Muscle of back (tissue), 13 donors: ENCODE data around the gene KNCN. TPM values are rescaled to one million over a fixed set of nuclear protein-coding genes. Genes with fewer than 3 reads are reported as not detected.
A peak's percentile ranks its signal among the peaks of the same experiment; 100 is the strongest.

Source experiments
- DNase-seq, 3 donors: peaks; one replicate each; pipeline versions ENCODE4 v3.0.0 to v3.0.0-alpha.2; 2013
- long read RNA-seq, 9 donors: transcript quantifications; one replicate each; lab custom pipeline, GENCODE V29; 2026
- polyA plus RNA-seq, 10 donors: library from polyadenylated mRNA; unstranded; fragments of 120-200 nt; gene quantifications; one replicate each; pipeline ENCODE4 v1.2.1, GENCODE V29; 2013; ENCODE audit not compliant: insufficient read length in 10 of 10

KNCN gene
- not detected for polyA plus RNA-seq
- long read RNA-seq, donor 1 = 0 reads
- long read RNA-seq, donor 2 = 0 reads
- long read RNA-seq, donor 3 = 0 reads
- long read RNA-seq, donor 4 = 0 reads
- long read RNA-seq, donor 5 = 0 reads
- long read RNA-seq, donor 6 = 0 reads
- long read RNA-seq, donor 7 = 0 reads
- long read RNA-seq, donor 8 = 0 reads
- long read RNA-seq, donor 9 = 0 reads

DNA sequence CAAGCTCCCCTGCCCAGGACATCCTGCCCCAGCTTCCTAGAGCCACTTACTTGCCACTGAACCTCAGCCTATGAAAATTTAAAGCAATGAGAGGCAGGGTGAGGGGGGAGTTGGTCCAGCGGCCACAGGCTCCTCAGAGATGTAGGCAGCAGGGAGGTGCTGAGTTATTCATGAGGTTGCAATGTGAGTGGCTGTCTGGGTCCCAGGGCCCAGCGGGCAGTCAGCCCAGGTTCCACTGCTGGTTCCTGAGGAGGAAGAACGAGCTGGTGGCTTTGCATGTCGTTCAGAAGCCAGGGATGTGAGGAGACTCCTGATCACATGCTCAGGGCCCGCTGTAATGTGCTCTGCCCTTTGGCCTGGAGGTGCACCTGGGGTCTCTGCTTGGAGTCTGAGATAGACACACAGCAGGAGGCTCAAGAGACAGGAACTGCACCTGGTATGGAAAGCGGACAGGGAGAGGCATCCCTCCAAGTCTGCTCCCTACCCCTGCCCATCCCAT is at the start of gene KNCN:
Gene KNCN (minus strand): TSS at position 51 of the 499 bp plus-strand sequence. CDS start 432 bp downstream, outside the sequence.
- DNase-seq = no peak

DNA sequence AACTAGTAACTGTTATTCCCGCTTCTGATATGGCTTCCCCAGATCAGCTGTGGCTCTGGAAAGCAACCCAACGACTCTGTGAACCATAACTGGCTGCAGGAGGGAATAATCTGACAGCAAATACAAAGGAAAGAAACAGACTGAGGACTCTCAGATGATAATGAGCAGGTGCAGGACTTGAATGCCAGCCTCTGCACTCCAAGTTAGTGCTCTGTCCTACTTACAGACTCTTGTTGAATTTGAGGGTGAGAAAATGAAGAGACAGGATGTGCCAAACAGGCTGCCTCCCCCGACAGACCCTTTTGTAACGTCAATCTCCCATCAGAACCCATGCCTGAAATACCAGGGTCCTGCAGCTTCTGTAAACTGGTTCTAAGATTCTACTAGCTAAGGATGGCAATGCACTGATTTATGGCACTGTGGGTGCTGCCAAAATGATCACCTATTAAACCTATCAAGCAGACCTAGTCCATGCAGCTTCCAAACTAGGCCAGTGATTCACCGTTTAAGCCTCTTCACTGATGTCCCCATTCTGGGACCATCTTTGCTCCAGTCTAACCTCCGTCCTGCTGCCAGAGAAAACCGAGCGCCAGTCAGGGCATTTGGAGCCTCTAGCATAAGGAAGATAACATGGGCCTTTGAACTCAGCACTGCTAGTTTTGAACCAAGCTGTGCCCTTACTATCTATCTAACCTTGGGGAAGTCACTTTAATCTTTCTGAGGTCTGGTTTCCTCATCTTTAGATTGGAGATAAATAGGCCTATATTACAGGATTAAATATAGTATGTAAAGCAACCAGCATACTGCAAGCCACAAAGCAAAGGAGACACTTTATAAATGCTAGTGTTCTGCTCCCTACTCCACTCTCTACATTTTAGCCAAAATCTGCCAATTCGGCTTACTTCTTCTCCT is 47.9 kb upstream of the KNCN start:
- no peak for DNase-seq

GRCh38 chr1:46596846-46597245 is 45.4 kb upstream of the KNCN start:
- no peak for DNase-seq

GRCh38 chr1:46596036-46596435 is 44.6 kb upstream of the KNCN start:
- no peak for DNase-seq

DNA sequence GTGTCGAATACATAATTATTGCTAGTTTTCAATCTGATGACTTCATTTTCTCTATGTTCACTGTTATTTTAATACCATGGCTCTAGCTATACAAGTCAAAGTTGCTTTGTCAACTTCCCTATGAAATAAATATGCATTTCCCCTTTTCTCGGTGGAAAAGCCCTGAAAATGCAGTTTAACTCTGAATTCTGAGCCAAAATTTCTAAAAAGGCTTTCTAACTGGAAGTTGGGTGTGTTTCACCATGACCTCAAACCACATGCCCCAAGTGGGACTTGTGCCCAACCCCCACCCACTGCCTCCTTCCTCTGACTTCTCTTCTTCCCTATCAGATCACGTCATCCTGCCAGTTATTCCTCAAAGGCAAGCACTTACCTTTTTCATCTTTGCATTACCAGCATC is 43.7 kb upstream of the KNCN start:
- peak in 2 of 3 donors; percentile 47 to 65 for DNase-seq

GRCh38 chr1:46594063-46594462 is 42.6 kb upstream of the KNCN start:
- DNase-seq = no peak

GRCh38 chr1:46592823-46593222 is 41.4 kb upstream of the KNCN start:
- no peak for DNase-seq

- DNase-seq = no peak
Measured at GRCh38 chr1:46589529-46589928, 38.1 kb upstream of the KNCN start.

- DNase-seq = peak in 1 of 3 donors; percentile 47
Measured at GRCh38 chr1:46587069-46587468, 35.6 kb upstream of the KNCN start.

DNA sequence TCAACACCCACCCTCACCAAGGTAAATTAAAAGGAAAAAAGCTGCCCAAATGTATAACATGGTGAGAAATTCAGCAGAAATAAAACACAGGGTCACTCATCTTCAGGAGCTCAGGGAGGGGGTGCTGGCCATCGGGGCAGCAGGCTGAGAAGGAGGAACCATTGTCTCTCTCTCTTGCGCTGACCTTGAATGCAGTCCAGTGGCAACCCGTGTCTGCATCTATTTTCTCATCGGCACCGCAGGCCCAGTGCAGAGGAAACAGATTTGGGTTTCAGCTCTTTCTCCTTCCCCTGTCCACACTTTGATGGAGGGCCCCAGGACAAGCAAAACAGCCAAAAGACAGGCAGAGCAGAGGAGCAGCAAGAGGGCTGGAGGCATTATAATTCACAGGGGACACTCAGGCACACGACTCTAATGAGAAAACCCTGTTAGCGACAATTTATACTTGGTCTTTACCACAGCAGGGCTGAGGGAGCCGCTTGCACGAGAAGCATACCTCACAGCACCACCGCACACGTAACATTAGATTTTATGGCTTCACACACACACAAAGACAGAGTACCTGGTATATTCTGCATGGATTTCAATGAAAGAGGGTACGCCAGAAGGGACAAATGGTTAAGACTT is 34.0 kb upstream of the KNCN start:
- DNase-seq = no peak

DNA sequence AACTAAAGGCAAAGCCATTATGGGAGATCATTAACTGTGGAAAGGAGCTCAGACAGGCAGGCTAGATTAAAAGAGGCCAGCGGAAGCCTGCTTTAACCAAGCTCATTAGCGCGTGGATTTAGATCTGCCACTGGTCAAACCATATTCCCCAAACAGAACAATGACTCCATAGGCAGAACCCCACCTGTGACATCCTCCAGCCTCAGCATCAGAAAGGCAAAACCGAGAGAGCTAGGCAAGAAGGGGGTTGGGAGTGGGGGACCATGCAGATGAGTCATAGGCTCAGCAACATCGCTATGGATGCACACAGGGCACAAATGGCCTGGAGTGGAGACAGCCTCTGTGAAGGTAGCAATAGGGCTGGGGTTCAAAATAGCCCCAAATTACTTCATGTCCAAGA is 32.0 kb upstream of the KNCN start:
- no peak for DNase-seq

- DNase-seq = no peak
Measured at GRCh38 chr1:46582972-46583371, 31.5 kb upstream of the KNCN start.

GRCh38 chr1:46581681-46582455 is 30.4 kb upstream of the KNCN start:
- no peak for DNase-seq

DNA sequence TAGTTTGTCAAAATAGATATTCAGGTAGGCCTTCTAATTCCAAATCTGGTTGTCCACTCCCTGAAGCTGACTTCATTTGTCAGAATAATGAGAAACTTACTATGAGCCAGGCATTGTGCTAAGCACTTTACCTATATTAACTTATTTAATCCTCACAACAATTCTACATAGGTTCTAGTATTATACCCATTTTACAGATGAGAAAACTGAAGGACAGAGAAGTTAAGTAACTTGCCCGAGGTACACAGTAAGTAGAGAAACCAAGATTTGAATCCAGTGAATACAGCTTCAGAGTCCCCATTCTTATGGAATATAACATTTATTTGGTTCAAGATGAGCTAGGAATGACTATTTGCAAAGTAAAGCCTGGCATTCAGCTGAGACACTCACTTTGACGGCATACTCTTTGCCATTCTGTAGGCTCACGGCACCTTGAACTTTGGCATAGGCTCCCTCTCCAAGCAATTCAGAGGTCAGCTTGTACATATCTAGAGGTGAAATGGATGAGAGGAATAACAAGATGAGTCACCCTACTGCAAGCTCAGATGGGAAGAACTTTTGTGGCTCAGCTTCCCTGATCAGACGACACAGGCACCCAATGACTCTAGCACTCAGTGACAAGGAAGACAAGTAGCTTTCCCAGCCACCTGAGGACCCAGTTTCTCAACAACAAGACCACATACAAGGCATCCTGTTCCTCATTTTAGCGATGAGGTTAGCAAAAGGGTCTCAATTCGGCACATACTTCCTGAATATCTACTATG is 28.9 kb upstream of the KNCN start:
- no peak for DNase-seq

DNA sequence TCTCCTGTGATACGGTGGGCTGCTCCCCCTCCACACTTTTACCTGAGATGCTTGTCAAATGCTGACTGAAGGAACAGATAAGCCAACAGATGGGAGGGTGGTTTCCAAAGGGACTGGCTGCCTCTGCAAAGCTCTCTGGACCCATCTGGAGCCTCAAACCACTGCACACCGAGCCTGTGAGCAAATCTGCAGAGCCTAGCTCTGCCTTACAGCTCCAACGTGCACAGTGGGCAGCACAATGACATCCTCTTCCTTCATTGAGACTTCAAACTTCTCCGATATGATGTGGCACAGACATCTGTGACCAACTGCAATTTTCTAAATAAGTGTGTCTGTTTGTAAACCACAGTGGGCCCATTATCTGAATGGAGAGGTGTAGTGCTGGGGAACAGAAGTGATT is 26.2 kb upstream of the KNCN start:
- DNase-seq = no peak

GRCh38 chr1:46576596-46576995 is 25.1 kb upstream of the KNCN start:
- no peak for DNase-seq

DNA sequence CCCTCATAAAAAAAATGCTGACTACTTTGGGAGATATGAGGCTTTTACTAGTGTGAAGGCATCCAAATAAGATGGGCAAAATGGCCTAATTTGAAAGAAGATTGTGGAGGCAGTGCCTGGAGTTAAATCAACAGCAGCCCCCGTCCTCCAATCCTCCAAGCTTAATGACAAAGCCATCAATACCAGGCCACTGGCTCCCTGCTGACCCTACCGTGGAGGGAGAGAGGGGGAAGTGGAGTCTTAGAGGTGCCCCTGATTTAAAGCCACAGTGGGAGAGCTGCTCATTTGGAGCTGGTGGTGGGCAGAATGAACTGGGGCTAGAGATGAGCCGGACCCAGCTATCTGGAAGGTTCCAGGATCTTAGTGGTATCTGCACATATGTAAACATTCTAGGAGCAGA is 24.3 kb upstream of the KNCN start:
- no peak for DNase-seq

DNA sequence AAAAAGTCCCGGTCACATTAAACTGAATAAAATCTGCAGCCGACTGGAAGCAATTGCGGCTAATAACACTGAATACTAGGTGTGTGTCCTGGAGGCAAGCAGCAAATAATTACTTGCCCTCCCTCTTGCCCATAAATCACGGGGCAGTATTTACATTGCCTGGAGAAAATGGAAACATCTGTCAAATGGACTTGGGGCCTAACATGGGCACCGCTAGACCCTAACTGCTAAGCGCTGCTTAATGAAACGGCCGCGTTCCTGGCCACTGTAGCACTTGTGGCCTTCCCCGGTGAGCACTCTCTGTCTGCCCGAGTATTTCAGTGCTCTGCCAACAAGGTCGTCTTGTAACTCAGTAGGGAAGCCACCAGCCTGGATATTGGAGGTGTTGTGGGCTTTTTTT is 23.9 kb upstream of the KNCN start:
- no peak for DNase-seq

- no peak for DNase-seq
Measured at GRCh38 chr1:46571691-46572225, 20.3 kb upstream of the KNCN start.

DNA sequence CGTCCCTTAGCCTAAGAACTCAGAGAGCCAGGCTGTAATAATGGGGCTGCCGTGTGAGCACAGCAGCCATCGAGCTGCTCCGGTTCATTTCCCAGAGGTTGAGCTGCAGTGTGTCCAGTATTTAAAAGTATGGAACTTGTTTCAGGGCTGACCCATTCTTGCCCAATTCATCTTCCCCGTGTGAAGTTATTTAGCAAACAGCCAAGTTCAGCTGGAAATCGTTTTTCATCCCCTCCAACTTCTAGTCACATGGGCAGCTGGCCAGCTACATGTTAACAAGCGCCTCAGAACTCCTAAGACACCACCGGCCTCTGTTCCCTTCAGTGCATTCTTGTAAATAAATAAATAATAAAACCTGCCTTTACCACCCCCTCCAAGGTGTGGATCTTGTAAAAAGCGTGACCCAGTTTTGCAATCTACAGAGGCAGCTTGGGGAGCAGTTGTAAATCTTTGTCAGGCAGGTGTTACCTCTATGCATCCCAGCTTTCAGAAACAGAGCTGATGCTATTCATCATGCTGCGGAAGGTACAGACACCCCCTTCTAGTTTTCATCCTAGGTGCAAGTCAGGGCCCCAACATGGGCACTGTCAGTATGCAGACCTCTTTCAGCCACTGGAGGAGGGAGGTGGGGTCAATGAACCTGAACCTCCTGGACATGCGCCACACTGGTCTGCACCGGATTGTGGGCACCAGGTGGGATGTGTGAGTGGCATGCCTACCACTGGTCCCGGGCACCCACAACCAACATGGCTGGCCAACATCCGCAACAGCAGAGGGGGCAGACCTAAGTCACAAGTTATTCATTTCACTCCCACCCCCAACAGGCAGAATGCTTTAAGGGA is 18.7 kb upstream of the KNCN start:
- DNase-seq = peak in 1 of 3 donors; percentile 30
